Keratinocyte (primary cell): ENCODE measurements around the gene CYP27B1.

Source experiments
- CTCF ChIP-seq, 3 experiments: IDR thresholded peaks in 1 of 3; conservative IDR thresholded peaks in 1 of 3; optimal IDR thresholded peaks in 1 of 3; 2 replicates in 2 of 3; 3 replicates in 1 of 3; pipeline versions ENCODE3 to v1.5.1; 2011; ENCODE audit warnings: low read length in 3 of 3, mild to moderate bottlenecking in 3 of 3, moderate library complexity in 2 of 3, control low read depth in 1 of 3, inconsistent platforms in 1 of 3; ENCODE audit not compliant: insufficient read depth in 2 of 3; ENCODE audit errors: extremely low read depth in 1 of 3
- EZH2 ChIP-seq: IDR thresholded peaks from one replicate; pipeline ENCODE4 v1.6.1; 2012; ENCODE audit warnings: inconsistent platforms, mild to moderate bottlenecking, low read length, moderate library complexity

DNA sequence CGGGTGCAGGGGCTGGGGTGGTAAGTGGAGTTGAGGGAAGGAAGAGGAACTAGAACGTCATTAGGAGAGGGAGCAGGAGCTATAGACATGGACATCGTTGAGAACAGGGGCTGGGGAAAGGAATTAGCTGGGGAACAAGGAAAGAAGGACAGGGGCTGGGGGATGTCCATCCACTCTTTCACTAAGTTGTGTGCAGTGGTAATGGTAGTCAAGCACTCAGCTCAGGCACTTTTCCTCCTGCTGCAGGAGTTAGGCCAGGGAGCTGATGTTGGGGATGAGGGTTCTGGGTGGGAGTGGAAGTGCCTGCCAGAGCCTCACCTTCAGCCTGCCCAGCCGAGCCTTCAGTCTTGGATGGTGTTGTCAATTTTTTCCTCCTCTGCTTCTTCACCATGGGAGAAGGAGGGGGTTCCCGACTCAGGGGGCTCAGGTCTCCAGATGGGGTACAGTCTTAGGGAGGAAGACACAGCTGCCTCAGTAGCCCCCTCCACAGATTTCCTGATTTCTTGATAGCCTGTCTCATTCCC, 37.5 kb downstream of the CYP27B1 start:
- TF ChIP-seq EZH2 (no peak), CTCF (optimal IDR thresholded peaks at IDR 0.05 in 1 of 3, IDR thresholded peaks at IDR 0.05 in 1 of 3, conservative IDR thresholded peaks at IDR 0.05 in 1 of 3; ENCODE audit: extremely low read depth in 1 of 3, insufficient read depth in 2 of 3, low read length in 3 of 3) (no peak)
